HepG2 (cell line): ENCODE data around the gene NINJ2. TPM values are rescaled to one million over a fixed set of nuclear protein-coding genes. Genes with fewer than 3 reads are reported as not detected.

Source experiments
- ARID2 ChIP-seq: sonication (generic); formaldehyde crosslinking; IDR thresholded peaks from 2 replicates; pipeline ENCODE4 v1.8.1; 2022; ENCODE audit warnings: mild to moderate bottlenecking, missing genetic modification reagents, borderline replicate concordance
- CHD2 ChIP-seq: IDR thresholded peaks from 2 replicates; pipeline ENCODE4 v1.6.1; 2011; ENCODE audit warnings: low read depth, low read length, improper control_type of control experiment
- CREB1 ChIP-seq, 2 experiments: fragments of 450-650 bp in 1 of 2; IDR thresholded peaks; 2 replicates each; pipeline ENCODE4 v1.6.1; 2016 to 2017; ENCODE audit warnings: control low read depth in 1 of 2, mild to moderate bottlenecking in 1 of 2, missing compliant biosample characterization in 1 of 2, missing genetic modification characterization in 1 of 2
- GMEB2 ChIP-seq: IDR thresholded peaks from 2 replicates; pipeline ENCODE4 v1.6.1; 2016; ENCODE audit warnings: missing biosample characterization, missing genetic modification reagents, low read depth
- IRX3 ChIP-seq: sonication (generic); formaldehyde crosslinking; IDR thresholded peaks from 2 replicates; pipeline ENCODE4 v1.8.1; 2023; ENCODE audit warnings: mild to moderate bottlenecking, low read depth, missing genetic modification reagents, borderline replicate concordance
- KDM5B ChIP-seq: sonication (generic); formaldehyde crosslinking; IDR thresholded peaks from 2 replicates; pipeline ENCODE4 v1.4.0; 2020; ENCODE audit warnings: missing genetic modification reagents, mild to moderate bottlenecking, borderline replicate concordance
- MAFG ChIP-seq: sonication (generic); formaldehyde crosslinking; IDR thresholded peaks from 2 replicates; pipeline ENCODE4 v1.5.1; 2020; ENCODE audit warnings: mild to moderate bottlenecking, missing genetic modification reagents
- MXI1 ChIP-seq: IDR thresholded peaks from 3 replicates; pipeline ENCODE4 v1.6.1; 2012; ENCODE audit warnings: low read depth, low read length, inconsistent platforms, borderline replicate concordance
- MYC ChIP-seq: sonication (generic); formaldehyde crosslinking; IDR thresholded peaks from 2 replicates; pipeline ENCODE4 v1.9.0; 2021; ENCODE audit warnings: missing genetic modification reagents, borderline replicate concordance
- RAD21 ChIP-seq: fragments of 450-650 bp; formaldehyde crosslinking; IDR thresholded peaks from 2 replicates; pipeline ENCODE4 v1.5.0; 2020; ENCODE audit warnings: mild to moderate bottlenecking
- RBAK ChIP-seq: sonication (generic); formaldehyde crosslinking; IDR thresholded peaks from 2 replicates; pipeline ENCODE4 v1.5.1; 2020; ENCODE audit warnings: mild to moderate bottlenecking, missing genetic modification reagents
- RBM22 ChIP-seq: fragments of 200-400 bp; formaldehyde crosslinking; optimal IDR thresholded peaks from 2 replicates; pipeline ENCODE3; 2017; ENCODE audit warnings: mild to moderate bottlenecking, low read length, moderate library complexity
- SATB2 ChIP-seq: sonication (generic); formaldehyde crosslinking; IDR thresholded peaks from 2 replicates; pipeline ENCODE4 v1.5.0; 2020; ENCODE audit warnings: missing genetic modification reagents
- SPEN ChIP-seq: sonication (generic); formaldehyde crosslinking; IDR thresholded peaks from 2 replicates; pipeline ENCODE4 v1.5.1; 2020; ENCODE audit warnings: low read depth, mild to moderate bottlenecking, missing genetic modification reagents
- TCF7 ChIP-seq: sonication (generic); IDR thresholded peaks from 2 replicates; pipeline ENCODE4 v1.6.1; 2016; ENCODE audit warnings: antibody characterized with exemption, low read depth
- TSC22D2 ChIP-seq: sonication (generic); formaldehyde crosslinking; IDR thresholded peaks from 2 replicates; pipeline ENCODE4 v1.5.1; 2020; ENCODE audit warnings: missing genetic modification reagents, mild to moderate bottlenecking, borderline replicate concordance
- UBTF ChIP-seq: sonication (generic); formaldehyde crosslinking; IDR thresholded peaks from 2 replicates; pipeline ENCODE4 v1.4.0; 2020; ENCODE audit warnings: mild to moderate bottlenecking, missing genetic modification reagents
- ZBTB38 ChIP-seq: sonication (generic); formaldehyde crosslinking; IDR thresholded peaks from 2 replicates; pipeline ENCODE4 v1.5.1; 2020; ENCODE audit warnings: mild to moderate bottlenecking, missing genetic modification reagents
- ZNF30 ChIP-seq: sonication (generic); formaldehyde crosslinking; IDR thresholded peaks from 2 replicates; pipeline ENCODE4 v1.5.0; 2020; ENCODE audit warnings: mild to moderate bottlenecking, missing genetic modification reagents
- ZNF839 ChIP-seq: sonication (generic); formaldehyde crosslinking; IDR thresholded peaks from 2 replicates; pipeline ENCODE4 v1.4.0; 2020; ENCODE audit warnings: missing genetic modification reagents, mild to moderate bottlenecking, borderline replicate concordance
- polyA plus RNA-seq, 8 experiments: library from polyadenylated mRNA; depleted of rRNA in 3 of 8; stranded (reverse) in 7 of 8; unstranded in 1 of 8; fragments of >200 nt; fragmentation: Illumina TruSeq in 4 of 8; extraction: Trizol in 4 of 8; gene quantifications; 2 replicates each; pipeline versions ENCODE4 v1.2.1 to v1.2.3, GENCODE V29; 2011 to 2016; ENCODE audit warnings: low read depth in 4 of 8, missing spikeins in 1 of 8, mixed read lengths in 1 of 8; ENCODE audit not compliant: insufficient read depth in 1 of 8
- total RNA-seq, 5 experiments: library from RNA; depleted of rRNA; stranded (reverse); fragments of >200 nt; fragmentation: Illumina TruSeq; extraction: Trizol; gene quantifications; 2 replicates each; pipeline ENCODE4 v1.2.3, GENCODE V29; 2016; ENCODE audit warnings: low read depth in 1 of 5

Gene NINJ2
- total and polyA plus RNA-seq, 2 of the 13 experiments (the other 11 are each of a cell fraction or from before 2014, with no cell fraction given), result 0.62 to 3.8 TPM

GRCh38 chr12:614411-614970, 48.8 kb downstream of the NINJ2 start (continued):
- TF ChIP-seq SPEN (peak; percentile 53; the same call in 1 of the 2 replicates), RBAK (CRISPR knock-in tag) (no peak), CREB1 (IDR thresholded peaks at IDR 0.05) (no peak), CREB1 (CRISPR knock-in tag; IDR thresholded peaks at IDR 0.05) (no peak), IRX3 (CRISPR knock-in tag) (no peak), ZNF839 (CRISPR knock-in tag) (no peak), MAFG (CRISPR knock-in tag) (no peak), SATB2 (CRISPR knock-in tag) (no peak), TCF7 (no peak), KDM5B (peak; percentile 67; the same call in 1 of the 2 replicates), GMEB2 (no peak), MYC (CRISPR knock-in tag) (0 out of 2 replicates have a peak, but pooled peaks have one; percentile 28), UBTF (0 out of 2 replicates have a peak, but pooled peaks have one; percentile 20), ARID2 (no peak), RBM22 (no peak), CHD2 (no peak), ZBTB38 (CRISPR knock-in tag) (peak; percentile 93), TSC22D2 (CRISPR knock-in tag) (no peak), ZNF30 (CRISPR knock-in tag) (no peak), MXI1 (no peak), RAD21 (CRISPR knock-in tag) (peak; percentile 80)
